HepG2 (cell line): ENCODE results near the gene NOTCH4. TPM values are rescaled to one million over a fixed set of nuclear protein-coding genes. Genes with fewer than 3 reads are reported as not detected.

ENCODE experiments used
- CBX5 ChIP-seq: sonication (generic); formaldehyde crosslinking; IDR thresholded peaks from 2 replicates; pipeline ENCODE4 v1.4.0; 2020; ENCODE audit warnings: missing genetic modification reagents, borderline replicate concordance
- ELK4 ChIP-seq: sonication (generic); formaldehyde crosslinking; IDR thresholded peaks from 2 replicates; pipeline ENCODE4 v1.9.0; 2021; ENCODE audit warnings: missing genetic modification reagents, borderline replicate concordance
- GLMP ChIP-seq: sonication (generic); formaldehyde crosslinking; IDR thresholded peaks from 2 replicates; pipeline ENCODE4 v1.9.0; 2021; ENCODE audit warnings: missing genetic modification reagents, mild to moderate bottlenecking, borderline replicate concordance
- HOXA3 ChIP-seq: sonication (generic); formaldehyde crosslinking; IDR thresholded peaks from 2 replicates; pipeline ENCODE4 v1.5.0; 2020; ENCODE audit warnings: missing genetic modification reagents
- IKZF4 ChIP-seq: sonication (generic); formaldehyde crosslinking; IDR thresholded peaks from 2 replicates; pipeline ENCODE4 v1.5.1; 2020; ENCODE audit warnings: borderline replicate concordance, mild to moderate bottlenecking, low read depth, missing genetic modification reagents; ENCODE audit errors: not compliant biosample characterization
- PAX8 ChIP-seq: sonication (generic); formaldehyde crosslinking; IDR thresholded peaks from 2 replicates; pipeline ENCODE4 v1.8.0; 2022; ENCODE audit warnings: mild to moderate bottlenecking, missing genetic modification reagents, borderline replicate concordance
- PCBP2 ChIP-seq: fragments of 200-400 bp; formaldehyde crosslinking; optimal IDR thresholded peaks from 2 replicates; pipeline ENCODE3; 2018; ENCODE audit warnings: low read length, low read depth; ENCODE audit not compliant: poor library complexity, severe bottlenecking
- SIX1 ChIP-seq: sonication (generic); formaldehyde crosslinking; IDR thresholded peaks from 2 replicates; pipeline ENCODE4 v1.4.0; 2020; ENCODE audit warnings: missing genetic modification reagents, borderline replicate concordance
- SUZ12 ChIP-seq: fragments of 150-350 bp; IDR thresholded peaks from 2 replicates; pipeline ENCODE4 v1.6.1; 2014; ENCODE audit warnings: low read depth, low read length
- THAP11 ChIP-seq: IDR thresholded peaks from 2 replicates; pipeline ENCODE4 v1.6.1; 2016; ENCODE audit warnings: missing biosample characterization, missing genetic modification reagents
- USF2 ChIP-seq, 2 experiments: sonication (generic) in 1 of 2; formaldehyde crosslinking in 1 of 2; IDR thresholded peaks; 2 replicates each; pipeline versions ENCODE4 v1.5.1 to v1.6.1; 2011 to 2020; ENCODE audit warnings: borderline replicate concordance in 1 of 2, low read depth in 1 of 2, low read length in 1 of 2, mild to moderate bottlenecking in 1 of 2, missing genetic modification reagents in 1 of 2, moderate library complexity in 1 of 2
- WIZ ChIP-seq: sonication (generic); formaldehyde crosslinking; IDR thresholded peaks from 2 replicates; pipeline ENCODE4 v1.5.1; 2020; ENCODE audit warnings: mild to moderate bottlenecking, missing genetic modification reagents
- ZBTB44 ChIP-seq: sonication (generic); formaldehyde crosslinking; IDR thresholded peaks from 2 replicates; pipeline ENCODE4 v1.4.0; 2020; ENCODE audit warnings: missing genetic modification reagents
- ZBTB8A ChIP-seq: sonication (generic); formaldehyde crosslinking; IDR thresholded peaks from 2 replicates; pipeline ENCODE4 v1.4.0; 2020; ENCODE audit warnings: mild to moderate bottlenecking, low read depth, missing genetic modification reagents, borderline replicate concordance
- ZMYM4 ChIP-seq: sonication (generic); formaldehyde crosslinking; IDR thresholded peaks from 2 replicates; pipeline ENCODE4 v1.8.1; 2023; ENCODE audit warnings: mild to moderate bottlenecking, missing genetic modification reagents
- ZNF18 ChIP-seq: sonication (generic); formaldehyde crosslinking; IDR thresholded peaks from 2 replicates; pipeline ENCODE4 v1.8.0; 2022; ENCODE audit warnings: mild to moderate bottlenecking, missing genetic modification reagents; ENCODE audit not compliant: insufficient replicate concordance
- ZNF230 ChIP-seq: sonication (generic); formaldehyde crosslinking; IDR thresholded peaks from 2 replicates; pipeline ENCODE4 v1.4.0; 2020; ENCODE audit warnings: mild to moderate bottlenecking, missing genetic modification reagents
- ZNF263 ChIP-seq: sonication (generic); formaldehyde crosslinking; IDR thresholded peaks from 2 replicates; pipeline ENCODE4 v1.4.0; 2020; ENCODE audit warnings: missing genetic modification reagents
- ZNF850 ChIP-seq: sonication (generic); formaldehyde crosslinking; conservative IDR thresholded peaks from 2 replicates; pipeline ENCODE4 v1.9.0; 2021; ENCODE audit warnings: mild to moderate bottlenecking, missing genetic modification reagents
- ZNF879 ChIP-seq: sonication (generic); formaldehyde crosslinking; IDR thresholded peaks from 2 replicates; pipeline ENCODE4 v1.8.1; 2023; ENCODE audit warnings: missing genetic modification reagents
- polyA plus RNA-seq, 8 experiments: library from polyadenylated mRNA; depleted of rRNA in 3 of 8; stranded (reverse) in 7 of 8; unstranded in 1 of 8; fragments of >200 nt; fragmentation: Illumina TruSeq in 4 of 8; extraction: Trizol in 4 of 8; gene quantifications; 2 replicates each; pipeline versions ENCODE4 v1.2.1 to v1.2.3, GENCODE V29; 2011 to 2016; ENCODE audit warnings: low read depth in 4 of 8, missing spikeins in 1 of 8, mixed read lengths in 1 of 8; ENCODE audit not compliant: insufficient read depth in 1 of 8
- total RNA-seq, 5 experiments: library from RNA; depleted of rRNA; stranded (reverse); fragments of >200 nt; fragmentation: Illumina TruSeq; extraction: Trizol; gene quantifications; 2 replicates each; pipeline ENCODE4 v1.2.3, GENCODE V29; 2016; ENCODE audit warnings: low read depth in 1 of 5

The NOTCH4 gene
- total and polyA plus RNA-seq, 2 of the 13 experiments (the other 11 are each of a cell fraction or from before 2014, with no cell fraction given) = 0.51 to 0.83 TPM

DNA sequence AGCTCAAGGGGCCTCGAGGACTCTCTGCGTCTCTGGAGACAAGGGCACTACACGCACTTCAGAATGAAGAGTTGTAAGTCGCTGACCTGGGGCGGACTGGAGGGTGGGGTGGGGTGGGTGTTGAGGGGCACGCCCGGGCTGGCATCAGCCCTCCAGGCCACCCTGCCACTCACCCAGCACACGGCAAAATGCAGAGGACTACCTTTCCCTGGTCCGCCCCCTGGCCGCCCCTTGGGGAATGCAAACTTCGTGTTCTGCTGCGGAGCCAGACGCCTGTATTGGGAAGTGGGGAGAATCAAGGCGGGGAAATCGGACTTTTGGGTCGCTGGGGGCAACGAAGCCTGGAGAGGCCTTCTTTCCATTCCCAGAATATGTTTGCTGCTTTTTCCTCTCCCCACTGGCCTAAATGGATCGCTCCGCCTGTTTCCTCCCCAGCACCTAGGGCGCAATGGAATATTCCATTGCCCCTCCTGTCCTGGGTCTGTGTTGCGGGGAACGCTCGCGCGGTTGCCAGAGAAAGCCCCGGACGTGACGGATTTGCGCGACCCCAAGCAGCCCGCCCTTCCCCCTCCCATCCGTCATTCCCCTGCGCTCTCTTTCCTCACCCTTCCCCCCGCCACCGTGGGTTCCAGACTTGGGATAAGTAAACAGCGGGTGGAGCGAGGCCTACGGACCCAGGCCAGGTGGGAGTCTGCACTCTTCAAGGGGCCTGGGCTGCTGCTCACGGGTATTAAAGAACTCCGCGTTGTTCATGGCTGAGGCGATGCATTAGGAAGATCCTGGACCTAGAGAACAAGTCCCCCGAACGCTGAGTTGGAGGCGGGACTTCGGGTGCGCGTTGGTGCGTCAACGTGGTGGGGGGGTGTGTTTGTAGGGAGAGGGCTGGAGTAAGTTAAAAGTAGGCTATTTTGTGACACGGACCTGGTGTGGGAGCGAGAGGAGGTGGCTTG, 70.0 kb downstream of the NOTCH4 start, which contains the start of gene PPT2 (continued):
- TF ChIP-seq ZBTB44 (CRISPR knock-in tag) (no peak; the same call in 1 of the 2 replicates), PAX8 (CRISPR knock-in tag) (no peak), GLMP (CRISPR knock-in tag) (no peak), SUZ12 (no peak), HOXA3 (CRISPR knock-in tag) (peak; percentile 89), CBX5 (CRISPR knock-in tag) (peak; percentile 41; the same call in 1 of the 2 replicates), SIX1 (CRISPR knock-in tag) (0 out of 2 replicates have a peak, but pooled peaks have one; percentile 12), PCBP2 (peak; percentile 12), ZBTB8A (peak; percentile 93; the same call in 1 of the 2 replicates), ZNF850 (CRISPR knock-in tag) (no peak), ELK4 (CRISPR knock-in tag) (no peak), ZNF230 (peak; percentile 66; the same call in 1 of the 2 replicates), IKZF4 (CRISPR knock-in tag) (no peak), THAP11 (CRISPR knock-in tag) (peak; percentile 86), ZNF879 (CRISPR knock-in tag) (no peak), ZMYM4 (peak; percentile 70), WIZ (CRISPR knock-in tag) (no peak), ZNF18 (CRISPR knock-in tag) (peak; percentile 31), USF2 (IDR thresholded peaks at IDR 0.05; ENCODE audit: low read depth, low read length) (no peak), USF2 (CRISPR knock-in tag; IDR thresholded peaks at IDR 0.05; ENCODE audit: borderline replicate concordance) (no peak; the same call in 1 of the 2 replicates), ZNF263 (no peak)
